Lung (tissue), 12 donors: ENCODE measurements around the gene ANKRD11. TPM values are rescaled to one million over a fixed set of nuclear protein-coding genes. Genes with fewer than 3 reads are reported as not detected.

Source experiments
- ATAC-seq: fragments of 200-7000 bp; cut with Tn5 transposase; one replicate; pipeline ENCODE4 v1.9.1; 2020; ENCODE audit warnings: moderate number of reproducible peaks; ENCODE audit not compliant: insufficient read depth, low FRiP score
- DNase-seq, 3 donors: peaks; one replicate each; pipeline ENCODE4 v3.0.0-alpha.2; 2013 to 2017
- H3K27ac ChIP-seq, 2 donors: one replicate each; pipeline ENCODE4 v1.5.1; 2013; ENCODE audit warnings: mild to moderate bottlenecking in 2 of 2, moderate library complexity in 2 of 2, control low read depth in 1 of 2, inconsistent platforms in 1 of 2, low read depth in 1 of 2, low read length in 1 of 2
- H3K27me3 ChIP-seq, 3 donors: one replicate each; pipeline ENCODE4 v1.5.1; 2013; ENCODE audit warnings: low read length in 2 of 3; ENCODE audit not compliant: control insufficient read depth in 3 of 3, insufficient read depth in 3 of 3
- H3K36me3 ChIP-seq, 4 donors: one replicate each; pipeline ENCODE4 v1.5.1; 2013; ENCODE audit warnings: low read length in 4 of 4, mild to moderate bottlenecking in 1 of 4, moderate library complexity in 1 of 4; ENCODE audit not compliant: control insufficient read depth in 4 of 4, insufficient read depth in 4 of 4
- H3K4me1 ChIP-seq, 5 donors: one replicate each; pipeline ENCODE4 v1.5.1; 2013; ENCODE audit warnings: low read length in 5 of 5, mild to moderate bottlenecking in 2 of 5, moderate library complexity in 1 of 5; ENCODE audit not compliant: control insufficient read depth in 5 of 5, insufficient read depth in 5 of 5
- H3K4me3 ChIP-seq: one replicate; pipeline ENCODE4 v1.5.1; 2013; ENCODE audit warnings: mild to moderate bottlenecking, control low read depth, moderate library complexity
- H3K9ac ChIP-seq, 2 donors: one replicate each; pipeline ENCODE4 v1.5.1; 2013; ENCODE audit warnings: low read length in 2 of 2, control low read depth in 1 of 2; ENCODE audit not compliant: insufficient read depth in 1 of 2
- H3K9me3 ChIP-seq, 4 donors: one replicate each; pipeline ENCODE4 v1.5.1; 2013; ENCODE audit warnings: low read length in 3 of 4, mild to moderate bottlenecking in 1 of 4, moderate library complexity in 1 of 4; ENCODE audit not compliant: control insufficient read depth in 4 of 4, insufficient read depth in 3 of 4
- CTCF ChIP-seq: IDR thresholded peaks from 2 replicates; pipeline ENCODE4 v1.5.1; 2012; ENCODE audit warnings: mild to moderate bottlenecking; ENCODE audit errors: control extremely low read depth, extremely low read depth
- WGBS, 2 donors: extraction: QIAGEN DNeasy Blood & Tissue Kit; methylation state at CpG; one replicate each; pipeline ENCODE4 v1.1.7; 2013; 5-methylcytosine and 5-hydroxymethylcytosine counted together
- polyA plus RNA-seq, 2 donors: library from polyadenylated mRNA; stranded (reverse); fragments of 200-250 nt; gene quantifications; one replicate each; pipeline ENCODE4 v1.2.1, GENCODE V29; 2013
- total RNA-seq, 2 donors: library from RNA; depleted of rRNA in 1 of 2; stranded (reverse); fragments of >200 nt in 1 of 2; gene quantifications; one replicate each; pipeline ENCODE4 v1.2.1, GENCODE V29; 2014 to 2021
- donor health status: control.
- donor health status: control.
- donor health status: Bipolar disorder and iron deficiency.
- donor health status: healthy.
- donor health status: DM: yes; HTN: yes; CAD: no.

ANKRD11 gene
- total and polyA plus RNA-seq, 4 donors: 58.5 to 162 (median 89.5) TPM

GRCh38 chr16:89484041-89484501 lies 6.3 kb downstream of the ANKRD11 start:
- WGBS, 2 donors: 31 to 54% methylated on average over 5 of the region's 5 CpGs
- H3K4me1 ChIP-seq: peaks cover 14 to 49% (median 20%) of the 10 kb centered on the region in 5 donors
- no peaks in the 10 kb centered on the region for H3K9me3 ChIP-seq
- ATAC-seq (no peak), DNase-seq (peak in 1 of 3 donors; percentile 52)
- H3K4me3 ChIP-seq: no peak overlapping the region
- no peak overlapping the region for H3K27ac ChIP-seq
- H3K9ac ChIP-seq: no peak overlapping the region
- no peak for TF ChIP-seq CTCF
- no peaks in the 10 kb centered on the region for H3K27me3 ChIP-seq
- H3K36me3 ChIP-seq: peaks cover 0 to 2% (median 0%) of the 10 kb centered on the region in 4 donors

- H3K27me3 ChIP-seq: no peaks in the 10 kb centered on the region
- no peak for TF ChIP-seq CTCF
- no peak overlapping the region for H3K27ac ChIP-seq
- peaks cover 6 to 50% (median 26%) of the 10 kb centered on the region in 5 donors for H3K4me1 ChIP-seq
- H3K9ac ChIP-seq: no peak overlapping the region
- ATAC-seq (no peak), DNase-seq (no peak)
- H3K4me3 ChIP-seq: no peak overlapping the region
- peaks cover 0 to 2% (median 0%) of the 10 kb centered on the region in 4 donors for H3K36me3 ChIP-seq
- WGBS, 2 donors: 77 to 80% methylated on average over 5 of the region's 5 CpGs
- H3K9me3 ChIP-seq: no peaks in the 10 kb centered on the region
These were observed 7.5 kb downstream of the ANKRD11 start for GRCh38 chr16:89482817-89483205.

- Histone ChIP-seq H3K4me3 (no peak overlapping the region), H3K4me1 (peaks cover 4 to 47% (median 25%) of the 10 kb centered on the region in 5 donors), H3K9ac (no peak overlapping the region), H3K27me3 (no peaks in the 10 kb centered on the region), H3K27ac (peak overlapping the region in 1 of 2 donors; percentile 45), H3K36me3 (peaks cover 0 to 2% (median 0%) of the 10 kb centered on the region in 4 donors), H3K9me3 (no peaks in the 10 kb centered on the region)
- 66 to 69% methylated on average over 14 of the region's 14 CpGs for WGBS, 2 donors
- ATAC-seq (no peak), DNase-seq (no peak)
- TF ChIP-seq CTCF: no peak
These were observed 8.1 kb downstream of the ANKRD11 start for GRCh38 chr16:89482150-89482816.
